ENCODE measurements around the gene GALNT12.

GALNT12 gene

DNA sequence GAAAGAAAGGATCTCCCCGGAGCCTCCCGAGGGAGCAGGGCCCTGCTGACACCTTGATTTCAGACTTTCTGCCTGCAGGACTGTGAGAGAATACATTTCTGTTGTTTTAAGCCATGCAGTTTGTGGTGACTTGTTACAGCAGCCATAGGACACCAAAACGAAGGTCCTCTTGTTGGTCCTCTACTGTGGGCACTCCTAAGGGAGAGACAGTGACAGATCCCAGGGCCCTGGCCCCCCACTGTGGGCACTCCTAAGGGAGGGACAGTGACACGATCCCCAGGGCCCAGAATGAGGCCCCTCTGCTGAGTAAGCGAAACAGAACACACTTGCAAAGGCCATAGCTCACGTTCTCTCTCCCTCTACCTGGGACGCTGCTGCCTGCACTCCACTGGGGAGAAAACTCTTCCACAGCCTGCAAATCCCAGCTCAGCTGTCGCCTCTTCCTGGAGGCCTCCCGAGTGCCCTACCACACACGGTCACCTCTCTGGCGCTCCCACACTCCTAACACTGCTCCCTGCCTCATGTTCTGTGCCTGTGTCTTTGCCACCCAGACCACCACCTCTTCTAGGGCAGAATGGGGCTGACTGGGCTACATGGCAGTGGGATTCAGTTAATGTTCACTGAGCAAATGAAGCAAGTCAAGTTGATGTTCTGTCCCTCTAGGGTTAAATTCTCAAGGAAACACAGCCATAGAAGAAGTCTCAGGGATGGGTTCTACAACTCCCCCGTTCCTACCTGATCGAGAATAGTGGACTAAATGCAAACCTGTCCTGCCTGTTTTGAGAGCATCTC is 34.9 kb upstream of the GALNT12 start:
- Histone ChIP-seq H3K9me3 (ENCODE audit: control insufficient read depth, low read length) (no peaks in the 10 kb centered on the region), H3K36me3 (ENCODE audit: control insufficient read depth, insufficient read depth, low read length) (peaks cover 60% of the 10 kb centered on the region), H3K4me1 (ENCODE audit: control insufficient read depth, insufficient read depth, low read length, poor library complexity, severe bottlenecking) (no peaks in the 10 kb centered on the region), H3K27ac (ENCODE audit: low read depth, low read length, severe bottlenecking) (no peak overlapping the region), H3K4me3 (ENCODE audit: extremely low read depth, insufficient read depth, low read length, poor library complexity, severe bottlenecking) (no peak overlapping the region)
- 88 to 95% methylated on average over 11 of the region's 13 CpGs for WGBS, 2 experiments (ENCODE audit: insufficient coverage in 2 of 2)

DNA sequence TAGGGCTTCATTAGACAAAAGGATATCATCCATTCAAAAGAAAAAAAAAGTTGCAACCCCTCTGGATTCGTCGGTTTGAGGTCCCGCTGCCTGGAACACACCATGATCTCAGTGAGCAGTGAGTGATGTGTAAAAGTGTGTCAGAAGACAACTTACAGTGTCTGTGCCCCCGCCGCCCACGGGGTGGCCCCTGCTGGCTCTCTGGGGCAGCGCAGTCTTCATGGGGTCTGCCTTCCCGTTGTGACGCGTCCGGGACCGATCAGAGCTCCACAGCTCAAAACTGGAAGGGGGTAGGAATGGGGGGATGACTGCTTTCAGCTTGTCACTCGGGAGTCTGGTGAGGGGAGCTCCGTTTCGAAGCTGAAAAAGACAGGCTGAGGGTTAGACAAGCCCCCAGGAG is 33.7 kb upstream of the GALNT12 start:
- Histone ChIP-seq H3K27ac (ENCODE audit: low read depth, low read length, severe bottlenecking) (no peak overlapping the region), H3K36me3 (ENCODE audit: control insufficient read depth, insufficient read depth, low read length) (peaks cover 61% of the 10 kb centered on the region), H3K4me3 (ENCODE audit: extremely low read depth, insufficient read depth, low read length, poor library complexity, severe bottlenecking) (no peak overlapping the region), H3K9me3 (ENCODE audit: control insufficient read depth, low read length) (no peaks in the 10 kb centered on the region), H3K4me1 (ENCODE audit: control insufficient read depth, insufficient read depth, low read length, poor library complexity, severe bottlenecking) (no peaks in the 10 kb centered on the region)
- WGBS, 2 experiments (ENCODE audit: insufficient coverage in 2 of 2), result 93 to 94% methylated on average over 6 to 12 of the region's 15 CpGs

DNA sequence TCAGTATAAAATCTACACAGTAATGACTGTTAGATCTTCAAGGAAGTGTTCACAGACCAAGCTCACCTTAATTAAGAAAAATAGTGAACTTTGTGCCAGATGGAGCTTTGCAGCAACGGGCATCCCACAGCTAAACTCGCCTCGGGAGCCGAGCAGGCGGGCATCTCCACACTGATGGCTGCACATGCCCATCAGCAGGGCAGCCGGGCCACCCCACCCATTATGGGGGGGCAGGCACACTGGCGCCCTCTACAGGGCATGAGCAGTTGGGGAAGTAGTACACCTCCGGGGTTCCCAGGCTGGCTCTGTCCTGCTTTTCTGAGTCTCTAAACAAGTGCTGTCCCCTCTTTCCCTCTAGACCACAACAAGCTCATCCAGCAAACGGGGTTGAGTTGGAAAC is 32.7 kb upstream of the GALNT12 start:
- no peaks in the 10 kb centered on the region for H3K9me3 ChIP-seq (ENCODE audit: control insufficient read depth, low read length)
- H3K4me3 ChIP-seq (ENCODE audit: extremely low read depth, insufficient read depth, low read length, poor library complexity, severe bottlenecking), result no peak overlapping the region
- 89 to 93% methylated on average over 7 to 8 of the region's 9 CpGs for WGBS, 2 experiments (ENCODE audit: insufficient coverage in 2 of 2)
- H3K36me3 ChIP-seq (ENCODE audit: control insufficient read depth, insufficient read depth, low read length), result peaks cover 54% of the 10 kb centered on the region
- H3K4me1 ChIP-seq (ENCODE audit: control insufficient read depth, insufficient read depth, low read length, poor library complexity, severe bottlenecking), result no peaks in the 10 kb centered on the region
- no peak overlapping the region for H3K27ac ChIP-seq (ENCODE audit: low read depth, low read length, severe bottlenecking)

DNA sequence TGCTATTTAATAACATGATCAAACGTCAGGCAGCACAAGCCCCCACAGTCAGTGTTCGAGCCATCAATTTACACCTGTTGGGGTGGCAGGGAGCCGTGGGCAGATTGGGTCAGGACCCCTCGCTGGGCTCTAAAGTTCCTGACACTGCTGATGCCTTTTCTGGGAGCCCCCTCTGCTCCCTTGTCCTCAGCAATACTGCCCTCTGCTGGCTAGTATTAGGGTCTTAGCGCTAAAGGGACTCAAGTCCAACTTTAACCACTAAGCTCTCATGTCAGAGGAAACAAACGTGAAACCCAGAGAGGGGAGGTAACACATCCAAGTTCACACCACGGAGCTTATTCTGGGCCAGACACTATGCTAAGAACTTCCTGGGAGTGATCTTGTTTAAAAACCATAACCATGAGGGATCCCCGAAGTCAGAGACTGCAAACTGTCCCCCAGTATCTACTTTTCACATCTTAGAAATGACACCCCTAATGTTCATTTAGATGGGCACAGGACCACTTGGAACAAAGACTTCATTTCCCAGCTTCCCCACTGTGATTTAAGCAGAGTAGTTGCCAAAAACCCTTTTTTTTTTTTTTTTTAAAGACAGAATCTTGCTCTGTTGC is 31.5 kb upstream of the GALNT12 start:
- Histone ChIP-seq H3K9me3 (ENCODE audit: control insufficient read depth, low read length) (no peaks in the 10 kb centered on the region), H3K4me1 (ENCODE audit: control insufficient read depth, insufficient read depth, low read length, poor library complexity, severe bottlenecking) (no peaks in the 10 kb centered on the region), H3K4me3 (ENCODE audit: extremely low read depth, insufficient read depth, low read length, poor library complexity, severe bottlenecking) (no peak overlapping the region), H3K27ac (ENCODE audit: low read depth, low read length, severe bottlenecking) (no peak overlapping the region), H3K36me3 (ENCODE audit: control insufficient read depth, insufficient read depth, low read length) (peaks cover 49% of the 10 kb centered on the region)
- WGBS, 2 experiments (ENCODE audit: insufficient coverage in 2 of 2), result 33 to 48% methylated on average over 6 to 7 of the region's 8 CpGs

DNA sequence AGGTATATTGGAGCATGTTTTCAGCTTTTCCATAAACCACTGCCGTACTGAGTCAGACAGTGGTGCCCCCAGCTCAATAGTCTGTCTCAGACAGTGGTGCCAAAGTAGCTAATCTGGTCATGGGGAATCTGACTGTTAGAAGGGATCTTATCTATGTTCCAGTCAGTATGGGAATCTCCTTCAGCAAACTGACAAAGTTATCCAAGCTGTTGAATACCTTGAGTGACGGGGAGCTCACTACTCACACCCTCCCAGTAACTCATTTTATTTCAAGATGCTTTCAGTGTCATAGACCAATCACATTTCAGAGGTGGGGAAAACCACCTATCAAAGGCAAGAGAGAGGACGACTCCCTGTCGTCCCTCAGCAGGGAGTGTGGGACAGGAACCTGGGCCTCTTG is 29.9 kb upstream of the GALNT12 start:
- H3K27ac ChIP-seq (ENCODE audit: low read depth, low read length, severe bottlenecking), result no peak overlapping the region
- no peaks in the 10 kb centered on the region for H3K9me3 ChIP-seq (ENCODE audit: control insufficient read depth, low read length)
- H3K4me3 ChIP-seq (ENCODE audit: extremely low read depth, insufficient read depth, low read length, poor library complexity, severe bottlenecking), result no peak overlapping the region
- no peaks in the 10 kb centered on the region for H3K4me1 ChIP-seq (ENCODE audit: control insufficient read depth, insufficient read depth, low read length, poor library complexity, severe bottlenecking)
- peaks cover 33% of the 10 kb centered on the region for H3K36me3 ChIP-seq (ENCODE audit: control insufficient read depth, insufficient read depth, low read length)
- 83 to 86% methylated on average over 3 to 4 of the region's 4 CpGs for WGBS, 2 experiments (ENCODE audit: insufficient coverage in 2 of 2)

DNA sequence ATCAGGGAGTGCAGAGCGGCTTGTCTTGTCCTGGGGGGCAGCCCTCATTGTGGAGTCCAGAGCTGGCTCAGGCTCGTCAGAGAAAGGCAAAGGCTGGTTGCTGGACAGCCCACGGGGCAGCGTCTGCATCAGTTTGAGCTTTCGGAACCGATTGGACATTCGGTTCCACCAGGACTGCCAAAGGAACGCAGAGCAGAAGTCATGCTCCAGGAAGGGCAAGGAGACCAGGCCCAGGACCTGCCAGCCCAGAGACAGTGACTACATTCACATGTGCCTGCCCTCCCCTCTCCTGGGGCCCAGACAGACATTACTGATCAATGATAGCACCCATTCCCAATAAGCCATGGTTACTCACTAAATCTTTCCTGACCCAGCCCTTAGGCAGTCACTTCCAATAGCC is 29.2 kb upstream of the GALNT12 start:
- H3K36me3 ChIP-seq (ENCODE audit: control insufficient read depth, insufficient read depth, low read length), result peaks cover 28% of the 10 kb centered on the region
- no peaks in the 10 kb centered on the region for H3K4me1 ChIP-seq (ENCODE audit: control insufficient read depth, insufficient read depth, low read length, poor library complexity, severe bottlenecking)
- H3K9me3 ChIP-seq (ENCODE audit: control insufficient read depth, low read length), result no peaks in the 10 kb centered on the region
- WGBS, 2 experiments (ENCODE audit: insufficient coverage in 2 of 2), result 87 to 97% methylated on average over 8 of the region's 8 CpGs
- H3K4me3 ChIP-seq (ENCODE audit: extremely low read depth, insufficient read depth, low read length, poor library complexity, severe bottlenecking), result no peak overlapping the region
- no peak overlapping the region for H3K27ac ChIP-seq (ENCODE audit: low read depth, low read length, severe bottlenecking)

DNA sequence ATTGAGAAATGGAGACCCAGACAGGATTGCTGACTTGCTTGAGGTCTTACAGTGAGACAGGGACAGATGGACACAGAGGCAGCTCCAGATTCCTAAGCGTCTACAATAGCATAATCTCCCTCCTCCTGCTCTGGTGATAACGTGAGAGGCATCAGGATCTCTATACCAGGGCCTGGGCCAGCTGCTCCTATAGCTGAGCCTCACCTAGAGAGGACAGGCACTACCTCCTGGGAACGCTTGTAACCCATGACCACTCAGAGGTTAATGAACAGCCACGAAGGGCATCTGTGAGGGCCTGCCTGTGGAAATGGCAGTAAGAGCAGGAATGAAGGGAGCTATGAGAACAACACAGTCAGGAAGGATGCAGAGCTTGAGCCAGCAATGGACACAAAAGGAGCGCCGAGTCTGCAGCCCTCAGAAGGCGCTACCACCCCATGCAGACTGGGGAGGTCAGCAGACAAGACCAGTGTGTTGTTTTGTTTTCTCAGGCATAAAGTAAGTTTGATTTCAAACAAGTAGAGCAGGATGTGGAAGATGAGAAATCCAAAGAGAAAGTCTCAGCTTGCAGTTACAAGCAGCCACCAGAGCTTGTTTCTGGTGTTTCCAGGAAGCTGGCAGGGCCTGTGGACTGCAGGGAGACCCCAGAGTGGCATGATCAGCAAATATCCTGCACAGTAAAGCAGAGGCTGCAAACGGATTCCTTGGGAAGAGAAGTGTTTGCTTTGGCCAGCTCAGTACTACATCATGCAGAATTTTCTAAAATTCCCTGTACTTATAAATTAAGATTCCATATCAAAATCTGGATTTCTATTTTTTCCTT is 28.5 kb upstream of the GALNT12 start:
- H3K9me3 ChIP-seq (ENCODE audit: control insufficient read depth, low read length), result no peaks in the 10 kb centered on the region
- H3K4me3 ChIP-seq (ENCODE audit: extremely low read depth, insufficient read depth, low read length, poor library complexity, severe bottlenecking), result no peak overlapping the region
- 90 to 93% methylated on average over 8 of the region's 8 CpGs for WGBS, 2 experiments (ENCODE audit: insufficient coverage in 2 of 2)
- H3K4me1 ChIP-seq (ENCODE audit: control insufficient read depth, insufficient read depth, low read length, poor library complexity, severe bottlenecking), result no peaks in the 10 kb centered on the region
- peak overlapping the region; percentile 57 for H3K27ac ChIP-seq (ENCODE audit: low read depth, low read length, severe bottlenecking)
- peaks cover 28% of the 10 kb centered on the region for H3K36me3 ChIP-seq (ENCODE audit: control insufficient read depth, insufficient read depth, low read length)

DNA sequence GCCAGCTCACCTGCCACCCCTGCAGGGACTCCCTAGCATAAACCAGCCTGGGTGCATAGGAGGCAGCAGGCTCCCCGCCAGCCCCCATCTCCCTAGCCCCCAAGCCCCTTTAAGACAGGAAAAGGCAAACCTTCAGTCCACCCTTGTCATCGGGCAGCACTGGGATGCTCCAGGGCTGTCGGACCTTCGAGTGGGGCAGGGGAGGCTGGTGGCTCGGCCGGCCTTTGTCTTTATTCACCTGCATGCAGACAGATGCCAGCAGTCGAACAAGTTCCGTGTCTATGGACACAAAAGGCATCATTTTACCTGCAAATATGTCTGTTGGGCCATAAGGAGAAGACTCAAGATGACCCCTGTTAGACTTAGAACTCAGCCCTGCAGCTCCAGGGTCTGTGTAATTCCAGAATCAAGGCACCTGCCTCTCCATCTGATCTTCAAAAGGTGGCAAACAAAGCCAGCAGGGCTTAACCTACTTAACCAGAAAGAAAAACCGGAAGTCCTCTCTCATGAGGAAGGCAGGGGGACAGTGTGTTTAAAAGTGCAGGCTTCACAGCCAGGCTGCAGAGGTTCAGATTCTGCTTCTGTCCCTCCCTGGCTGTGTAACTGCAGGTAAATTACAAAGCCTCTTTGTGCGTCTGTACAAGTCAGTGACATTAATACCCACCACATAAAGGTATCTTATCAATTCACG is 27.3 kb upstream of the GALNT12 start:
- H3K27ac ChIP-seq (ENCODE audit: low read depth, low read length, severe bottlenecking), result no peak overlapping the region
- WGBS, 2 experiments (ENCODE audit: insufficient coverage in 2 of 2), result 97 to 100% methylated on average over 5 to 10 of the region's 11 CpGs
- H3K4me1 ChIP-seq (ENCODE audit: control insufficient read depth, insufficient read depth, low read length, poor library complexity, severe bottlenecking), result no peaks in the 10 kb centered on the region
- H3K4me3 ChIP-seq (ENCODE audit: extremely low read depth, insufficient read depth, low read length, poor library complexity, severe bottlenecking), result no peak overlapping the region
- H3K36me3 ChIP-seq (ENCODE audit: control insufficient read depth, insufficient read depth, low read length), result peaks cover 26% of the 10 kb centered on the region
- H3K9me3 ChIP-seq (ENCODE audit: control insufficient read depth, low read length), result no peaks in the 10 kb centered on the region

DNA sequence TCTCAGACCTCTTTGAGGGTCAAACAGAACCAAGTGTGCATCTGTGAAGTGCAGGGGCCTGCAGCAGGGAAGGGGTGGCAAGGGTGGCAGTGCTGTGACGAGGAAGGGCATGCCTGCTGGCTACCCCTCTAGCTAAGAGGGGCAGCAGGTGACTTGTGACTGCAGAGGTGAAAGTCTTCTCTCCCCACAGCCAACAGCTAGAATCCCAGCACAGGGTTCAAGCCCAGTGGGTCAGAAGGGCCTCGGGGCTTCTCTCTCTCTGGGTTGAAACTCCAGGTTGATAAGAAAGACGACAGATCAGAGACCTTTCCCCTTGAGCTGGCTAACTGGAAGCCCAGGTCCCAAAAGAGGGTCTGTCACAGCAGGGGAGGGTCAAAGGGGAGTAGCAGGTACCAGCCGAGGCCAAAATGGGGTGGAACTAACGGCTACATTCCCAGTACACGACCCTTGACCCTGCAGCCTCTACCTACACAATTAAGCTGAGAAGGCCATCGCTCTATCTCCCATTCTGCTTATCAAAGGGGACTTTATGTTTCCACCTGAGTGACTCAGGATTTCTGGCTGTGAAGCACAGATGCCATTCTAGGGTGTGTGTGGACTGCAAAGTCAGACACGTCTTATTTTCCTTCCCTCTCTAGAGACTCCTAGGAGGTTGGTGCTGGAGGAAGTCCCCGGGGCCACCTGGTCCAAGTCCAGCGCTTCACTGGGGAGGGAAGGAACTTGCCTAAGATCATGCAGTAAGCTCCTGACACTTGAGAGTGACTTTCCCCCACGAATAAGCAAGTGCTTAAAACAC is 25.7 kb upstream of the GALNT12 start:
- no peaks in the 10 kb centered on the region for H3K9me3 ChIP-seq (ENCODE audit: control insufficient read depth, low read length)
- 89 to 93% methylated on average over 8 to 10 of the region's 11 CpGs for WGBS, 2 experiments (ENCODE audit: insufficient coverage in 2 of 2)
- H3K4me3 ChIP-seq (ENCODE audit: extremely low read depth, insufficient read depth, low read length, poor library complexity, severe bottlenecking), result no peak overlapping the region
- peaks cover 29% of the 10 kb centered on the region for H3K36me3 ChIP-seq (ENCODE audit: control insufficient read depth, insufficient read depth, low read length)
- no peak overlapping the region for H3K27ac ChIP-seq (ENCODE audit: low read depth, low read length, severe bottlenecking)
- no peaks in the 10 kb centered on the region for H3K4me1 ChIP-seq (ENCODE audit: control insufficient read depth, insufficient read depth, low read length, poor library complexity, severe bottlenecking)
